ENCODE results near the gene AQP1. TPM values are rescaled to one million over a fixed set of nuclear protein-coding genes. Genes with fewer than 3 reads are reported as not detected.

AQP1 gene
- total and polyA plus RNA-seq, 3 donors from 2014 or later = 15.2 to 55.8 (median 28.1) TPM

DNA sequence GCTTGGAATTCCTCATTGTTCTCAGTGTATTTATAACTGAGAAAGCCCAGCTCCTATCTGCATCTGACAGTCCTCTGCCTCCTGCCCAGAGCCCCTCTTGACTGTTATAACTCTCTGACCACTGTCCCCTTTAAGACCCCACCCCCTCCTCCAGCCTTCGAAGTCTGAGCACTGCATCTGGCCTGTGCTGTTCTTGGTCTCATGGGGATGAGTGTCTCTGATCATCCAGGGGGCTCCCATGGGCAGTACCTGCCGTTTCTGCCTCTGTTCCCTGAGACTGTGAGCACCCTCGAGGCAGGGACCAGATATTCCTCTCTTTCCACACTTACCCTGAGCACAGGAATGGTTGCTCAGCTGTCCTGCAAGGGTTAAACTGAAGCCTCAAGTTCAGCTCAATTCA, 59.8 kb downstream of the AQP1 start:
- no peak for TF ChIP-seq POLR2A (IDR thresholded peaks at IDR 0.05)
- TF ChIP-seq, protein P1, sequence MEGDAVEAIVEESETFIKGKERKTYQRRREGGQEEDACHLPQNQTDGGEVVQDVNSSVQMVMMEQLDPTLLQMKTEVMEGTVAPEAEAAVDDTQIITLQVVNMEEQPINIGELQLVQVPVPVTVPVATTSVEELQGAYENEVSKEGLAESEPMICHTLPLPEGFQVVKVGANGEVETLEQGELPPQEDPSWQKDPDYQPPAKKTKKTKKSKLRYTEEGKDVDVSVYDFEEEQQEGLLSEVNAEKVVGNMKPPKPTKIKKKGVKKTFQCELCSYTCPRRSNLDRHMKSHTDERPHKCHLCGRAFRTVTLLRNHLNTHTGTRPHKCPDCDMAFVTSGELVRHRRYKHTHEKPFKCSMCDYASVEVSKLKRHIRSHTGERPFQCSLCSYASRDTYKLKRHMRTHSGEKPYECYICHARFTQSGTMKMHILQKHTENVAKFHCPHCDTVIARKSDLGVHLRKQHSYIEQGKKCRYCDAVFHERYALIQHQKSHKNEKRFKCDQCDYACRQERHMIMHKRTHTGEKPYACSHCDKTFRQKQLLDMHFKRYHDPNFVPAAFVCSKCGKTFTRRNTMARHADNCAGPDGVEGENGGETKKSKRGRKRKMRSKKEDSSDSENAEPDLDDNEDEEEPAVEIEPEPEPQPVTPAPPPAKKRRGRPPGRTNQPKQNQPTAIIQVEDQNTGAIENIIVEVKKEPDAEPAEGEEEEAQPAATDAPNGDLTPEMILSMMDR (IDR thresholded peaks at IDR 0.05) = no peak
- intact Hi-C loops (cut with DNase I; ENCODE audit: low total_unique reads) = loop anchor here (10.0 kb wide), 2 partner anchors 167 to 237 kb away; no protein-coding TSS in a partner anchor

DNA sequence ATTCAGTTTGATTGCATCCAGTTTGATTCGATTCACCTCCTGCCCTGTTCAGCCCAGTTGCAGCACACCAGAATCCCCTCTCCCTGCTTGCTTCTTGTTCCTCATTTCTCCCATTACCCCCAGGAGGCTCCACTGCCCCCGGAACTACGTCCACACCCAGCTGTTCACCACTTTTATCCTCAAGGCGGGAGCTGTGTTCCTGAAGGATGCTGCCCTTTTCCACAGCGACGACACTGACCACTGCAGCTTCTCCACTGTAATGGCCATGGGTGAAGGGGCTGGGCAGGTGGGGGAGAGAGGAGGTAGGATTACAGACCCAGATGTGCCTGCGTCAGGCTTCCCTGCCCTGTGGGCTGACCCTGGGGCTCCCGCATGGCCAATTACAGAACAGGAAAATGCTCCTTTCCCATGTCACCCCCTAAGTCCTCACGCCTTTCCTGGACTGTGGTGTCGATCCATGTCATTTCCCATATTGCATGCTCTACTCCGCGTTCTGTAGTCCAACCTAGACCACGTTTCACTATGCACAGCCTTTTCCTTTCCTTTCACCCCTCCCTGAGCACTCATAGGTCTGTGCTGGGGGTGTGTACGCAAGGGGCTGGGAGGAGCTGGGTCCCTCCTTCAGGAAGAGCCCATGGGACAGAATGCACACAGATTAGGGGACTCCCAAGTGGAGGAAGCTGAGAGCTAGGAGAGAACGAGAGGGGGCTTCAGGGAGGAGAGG, 60.3 kb downstream of the AQP1 start:
- intact Hi-C loops (cut with DNase I; ENCODE audit: low total_unique reads) = loop anchor here (10.0 kb wide), 2 partner anchors 167 to 237 kb away; no protein-coding TSS in a partner anchor
- WGBS, 2 donors = 63 to 68% methylated on average over 15 of the region's 15 CpGs

More for the DNA sequence above, 59.8 kb downstream of the AQP1 start:
- Histone ChIP-seq H3K36me3 (ENCODE audit: low read depth, missing control alignments) (no peaks in the 10 kb centered on the region), H3K27me3 (no peaks in the 10 kb centered on the region), H3K27ac (no peak overlapping the region), H3K9me3 (no peaks in the 10 kb centered on the region), H3K4me3 (no peak overlapping the region), H3K4me1 (no peaks in the 10 kb centered on the region)
- 60 to 65% methylated on average over 3 of the region's 3 CpGs for WGBS, 2 donors
- no peak for DNase-seq

GRCh38 chr7:30973292-30973691, 61.6 kb downstream of the AQP1 start:
- 80 to 100% methylated on average over 1 to 3 of the region's 3 CpGs for WGBS, 2 donors
- intact Hi-C loops (cut with DNase I; ENCODE audit: low total_unique reads) = loop anchor here (10.0 kb wide), 2 partner anchors 168 to 238 kb away; no protein-coding TSS in a partner anchor
- no peak for DNase-seq

More for the DNA sequence above, 60.3 kb downstream of the AQP1 start:
- no peak overlapping the region for H3K27ac ChIP-seq
- H3K27me3 ChIP-seq = no peaks in the 10 kb centered on the region
- no peaks in the 10 kb centered on the region for H3K36me3 ChIP-seq (ENCODE audit: low read depth, missing control alignments)
- no peak for TF ChIP-seq POLR2A (IDR thresholded peaks at IDR 0.05)
- TF ChIP-seq, protein P1 (IDR thresholded peaks at IDR 0.05) = no peak
- H3K9me3 ChIP-seq = no peaks in the 10 kb centered on the region
- H3K4me1 ChIP-seq = no peaks in the 10 kb centered on the region
- DNase-seq = no peak
- H3K4me3 ChIP-seq = no peak overlapping the region

DNA sequence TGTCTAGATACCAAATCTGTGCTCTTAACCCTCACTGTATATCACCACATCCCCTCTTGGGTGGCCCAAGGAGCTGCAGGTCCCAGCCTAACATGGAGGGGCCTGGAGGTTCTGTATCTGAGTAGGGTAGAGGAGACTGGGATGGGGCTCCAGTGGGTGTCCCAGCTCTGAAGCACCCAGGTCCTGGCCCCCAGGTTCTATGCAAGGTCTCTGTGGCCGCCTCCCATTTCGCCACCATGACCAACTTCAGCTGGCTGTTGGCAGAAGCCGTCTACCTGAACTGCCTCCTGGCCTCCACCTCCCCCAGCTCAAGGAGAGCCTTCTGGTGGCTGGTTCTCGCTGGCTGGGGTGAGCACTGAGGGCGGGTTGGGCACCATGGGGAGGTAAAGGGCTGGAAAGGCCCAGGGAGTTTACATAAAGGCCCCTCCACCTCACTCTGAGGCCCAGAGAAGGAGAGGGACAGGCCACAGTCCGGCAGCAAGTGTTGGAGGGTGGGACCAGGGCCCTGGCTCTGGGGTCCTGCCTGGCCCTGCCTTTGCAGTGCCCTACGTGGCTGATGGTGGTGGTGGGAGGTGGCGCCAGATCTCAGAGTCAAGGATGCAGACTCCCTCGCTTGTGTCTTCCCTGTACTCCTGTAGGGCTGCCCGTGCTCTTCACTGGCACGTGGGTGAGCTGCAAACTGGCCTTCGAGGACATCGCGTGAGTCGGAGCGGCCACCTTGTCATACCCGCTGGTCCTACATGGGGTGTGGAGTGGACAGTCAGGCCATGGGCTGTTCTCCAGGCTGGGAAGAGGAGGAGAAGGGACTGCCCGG, 62.3 kb downstream of the AQP1 start:
- WGBS, 2 donors = 93 to 98% methylated on average over 9 to 18 of the region's 18 CpGs
- DNase-seq = no peak
- H3K4me1 ChIP-seq = no peaks in the 10 kb centered on the region

More at GRCh38 chr7:30973292-30973691, 61.6 kb downstream of the AQP1 start:
- TF ChIP-seq POLR2A (IDR thresholded peaks at IDR 0.05) = no peak
- TF ChIP-seq, protein P1 (IDR thresholded peaks at IDR 0.05) = no peak
- Histone ChIP-seq H3K4me1 (no peaks in the 10 kb centered on the region), H3K27me3 (no peaks in the 10 kb centered on the region), H3K9me3 (no peaks in the 10 kb centered on the region), H3K4me3 (no peak overlapping the region), H3K27ac (no peak overlapping the region), H3K36me3 (ENCODE audit: low read depth, missing control alignments) (no peaks in the 10 kb centered on the region)

More for the DNA sequence above, 62.3 kb downstream of the AQP1 start:
- no peak overlapping the region for H3K4me3 ChIP-seq
- no peaks in the 10 kb centered on the region for H3K36me3 ChIP-seq (ENCODE audit: low read depth, missing control alignments)
- TF ChIP-seq, protein P1 (IDR thresholded peaks at IDR 0.05) = no peak
- TF ChIP-seq POLR2A (IDR thresholded peaks at IDR 0.05) = no peak
- no peak overlapping the region for H3K27ac ChIP-seq
- H3K27me3 ChIP-seq = no peaks in the 10 kb centered on the region
- H3K9me3 ChIP-seq = no peaks in the 10 kb centered on the region
- intact Hi-C loops (cut with DNase I; ENCODE audit: low total_unique reads) = loop anchor here (10.0 kb wide), 2 partner anchors 169 to 239 kb away; no protein-coding TSS in a partner anchor

All from testis (tissue), 3 donors.